GM21717 (cell line): ENCODE results near the gene CORO2B.

Source experiments
- ATAC-seq: cut with Tn5 transposase; IDR thresholded peaks from one replicate; pipeline ENCODE4 v1.9.1; 2021; ENCODE audit warnings: mild to moderate bottlenecking, moderate library complexity; ENCODE audit not compliant: unreplicated experiment

CORO2B gene

GRCh38 chr15:68696414-68697363, 117.9 kb downstream of the CORO2B start:
- no peak for ATAC-seq

GRCh38 chr15:68697711-68698690, 119.2 kb downstream of the CORO2B start:
- ATAC-seq: no peak

- no peak for ATAC-seq
These were observed 119.9 kb downstream of the CORO2B start for GRCh38 chr15:68698708-68699107.

DNA sequence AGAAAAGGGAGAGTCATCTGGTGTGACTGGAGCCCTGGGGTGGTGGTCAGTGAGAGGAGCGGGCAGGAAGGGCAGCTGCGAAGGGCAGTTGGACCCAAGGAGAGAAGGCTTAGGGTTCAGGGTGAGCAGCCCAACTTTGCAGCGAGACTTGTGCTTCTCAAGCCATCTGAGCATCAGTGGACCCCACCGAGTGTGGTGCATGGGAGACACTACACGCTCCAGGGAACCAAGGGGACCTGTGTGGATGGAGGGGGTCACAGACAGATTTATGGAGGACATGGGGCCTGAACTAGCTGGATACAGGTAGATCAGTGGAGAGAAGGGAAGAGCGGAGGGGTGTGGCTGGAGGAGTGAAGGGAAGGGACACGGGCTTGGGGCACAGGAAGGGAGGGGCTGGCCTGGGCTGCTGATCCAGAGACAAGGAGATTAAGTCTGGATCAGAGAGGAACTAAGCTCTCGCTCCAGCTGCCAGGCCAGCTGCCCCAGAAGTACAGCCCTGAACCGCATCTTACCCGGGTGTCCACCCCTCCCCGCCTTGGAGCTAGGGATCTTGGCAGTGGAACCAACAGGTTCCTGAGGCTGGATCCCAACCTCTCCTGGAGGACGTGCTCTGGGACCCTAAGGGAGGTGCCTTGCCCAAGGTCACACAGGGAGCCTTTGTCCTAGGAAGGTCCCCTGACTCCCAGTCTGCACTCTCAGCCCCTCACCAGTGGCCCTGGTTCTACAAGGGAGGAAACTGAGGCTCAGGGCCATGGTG, 120.5 kb downstream of the CORO2B start:
- no peak for ATAC-seq

DNA sequence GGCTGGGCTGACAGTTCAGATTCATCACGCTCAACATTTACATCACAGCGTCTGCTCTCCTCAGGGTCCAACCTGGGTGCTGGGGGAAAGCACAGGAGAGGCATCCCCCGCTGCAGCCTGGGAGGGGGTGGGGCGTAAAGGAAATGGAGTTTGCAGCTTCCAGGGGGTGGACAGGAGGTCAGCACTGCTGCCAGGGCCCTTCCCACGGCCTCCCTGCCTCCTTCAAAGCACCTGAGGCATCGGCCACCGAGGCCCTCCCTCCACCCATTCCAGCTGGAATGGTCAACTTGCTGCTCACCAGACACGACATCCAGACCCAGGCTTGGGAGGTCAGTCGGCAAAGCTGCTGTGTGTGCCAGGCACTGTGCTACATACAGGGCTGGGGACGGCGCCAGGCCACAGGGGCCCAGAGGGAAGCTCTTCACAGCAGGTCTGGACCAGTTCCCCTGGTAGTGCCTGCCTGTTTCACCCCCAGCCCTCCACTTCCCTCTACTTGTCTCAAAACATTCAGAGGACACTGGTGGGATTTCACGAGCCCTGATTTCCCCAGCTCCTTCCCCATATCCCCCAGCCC, 121.2 kb downstream of the CORO2B start:
- ATAC-seq: no peak

DNA sequence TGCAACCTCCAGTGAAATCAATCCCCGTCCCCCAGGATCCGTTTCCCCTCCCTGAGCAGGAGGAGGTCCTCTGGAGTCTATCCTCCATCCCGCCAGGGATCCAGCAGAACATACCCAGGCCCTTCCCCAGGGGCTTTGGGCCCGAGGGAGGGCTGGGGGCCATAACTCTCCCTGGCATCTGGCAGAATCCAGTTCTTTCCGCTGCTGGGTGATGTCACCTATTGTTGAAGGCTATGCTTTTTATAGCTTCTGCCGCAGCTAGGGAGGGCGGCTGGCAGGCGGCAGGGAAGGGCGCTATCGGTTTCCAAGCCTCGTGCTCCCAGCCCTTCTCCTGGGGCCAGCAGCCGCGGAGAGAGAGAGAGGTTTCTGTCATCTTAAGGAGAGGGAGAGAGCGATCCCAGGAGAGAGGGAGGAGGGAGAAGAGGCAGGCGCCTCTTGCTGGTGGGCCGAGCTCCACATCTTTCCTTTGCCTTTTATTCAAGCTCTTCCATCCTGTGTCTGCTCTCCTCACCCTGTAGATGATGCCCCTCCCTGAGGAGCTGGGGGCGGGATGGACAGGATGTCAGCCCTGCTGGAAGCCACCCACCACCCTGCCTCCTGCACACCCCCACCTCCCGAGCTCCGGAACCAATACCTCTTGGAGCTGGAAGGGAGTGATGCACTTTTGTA, 121.8 kb downstream of the CORO2B start:
- no peak for ATAC-seq

DNA sequence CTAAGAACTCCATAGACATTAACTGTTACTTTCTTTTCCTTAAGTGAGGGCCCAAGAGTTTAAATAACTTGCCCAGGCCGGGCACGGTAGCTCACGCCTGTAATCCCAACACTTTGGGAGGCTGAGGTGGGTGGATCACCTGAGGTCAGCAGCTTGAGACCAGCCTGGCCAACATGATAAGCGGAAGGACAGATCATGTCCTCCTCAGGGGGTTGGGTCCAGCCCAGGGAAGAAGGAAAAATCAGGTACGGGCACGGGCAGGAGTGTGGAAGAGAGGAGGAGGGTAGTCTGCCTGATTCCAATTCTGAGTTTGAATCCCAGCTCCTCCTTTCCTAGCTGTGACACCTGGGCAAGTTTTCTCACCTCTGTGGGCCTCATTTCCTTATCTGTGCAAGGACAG, 123.1 kb downstream of the CORO2B start:
- ATAC-seq: no peak

- no peak for ATAC-seq
These were observed 125.8 kb downstream of the CORO2B start for GRCh38 chr15:68704496-68705021.

GRCh38 chr15:68706256-68706655, 127.5 kb downstream of the CORO2B start:
- ATAC-seq: no peak

DNA sequence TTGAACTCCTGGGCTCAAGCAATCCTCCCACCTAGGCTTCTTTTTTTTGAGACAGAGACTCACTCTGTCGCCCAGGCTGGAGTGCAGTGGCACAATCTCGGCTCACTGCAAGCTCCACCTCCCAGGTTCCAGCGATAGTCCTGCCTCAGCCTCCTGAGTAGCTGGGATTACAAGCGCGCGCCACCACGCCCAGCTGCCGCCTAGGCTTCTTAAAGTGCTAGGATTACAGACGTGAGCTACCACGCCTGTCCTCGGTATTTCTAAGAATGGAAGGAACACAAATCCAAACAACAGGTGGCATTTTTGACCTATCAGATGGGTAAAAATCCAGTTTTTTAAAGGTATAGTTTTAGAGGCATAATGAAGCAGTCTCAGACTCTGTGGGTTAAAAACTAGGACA, 128.1 kb downstream of the CORO2B start:
- no peak for ATAC-seq

DNA sequence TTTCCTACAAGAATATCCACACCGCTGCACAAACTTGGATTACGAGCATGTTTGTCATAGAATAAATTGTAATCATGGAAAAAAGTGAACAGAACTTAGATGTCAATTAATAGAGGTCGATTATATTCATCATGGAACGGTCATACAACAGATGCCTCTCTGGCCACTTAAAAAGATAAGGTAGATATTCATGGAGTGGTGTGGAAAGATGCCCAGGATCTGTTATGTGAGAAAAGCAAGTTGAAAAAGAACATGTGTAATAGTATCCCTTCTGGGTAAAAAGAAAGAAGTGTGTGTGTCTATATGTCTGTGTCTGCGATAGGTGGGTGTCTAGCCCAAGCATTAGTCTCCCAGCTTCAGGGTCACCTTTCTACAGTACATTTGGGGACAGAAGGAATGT, 128.6 kb downstream of the CORO2B start:
- ATAC-seq: no peak

- no peak for ATAC-seq
These were observed 131.1 kb downstream of the CORO2B start for GRCh38 chr15:68709876-68710275.

GRCh38 chr15:68710536-68710935, 131.7 kb downstream of the CORO2B start:
- no peak for ATAC-seq

DNA sequence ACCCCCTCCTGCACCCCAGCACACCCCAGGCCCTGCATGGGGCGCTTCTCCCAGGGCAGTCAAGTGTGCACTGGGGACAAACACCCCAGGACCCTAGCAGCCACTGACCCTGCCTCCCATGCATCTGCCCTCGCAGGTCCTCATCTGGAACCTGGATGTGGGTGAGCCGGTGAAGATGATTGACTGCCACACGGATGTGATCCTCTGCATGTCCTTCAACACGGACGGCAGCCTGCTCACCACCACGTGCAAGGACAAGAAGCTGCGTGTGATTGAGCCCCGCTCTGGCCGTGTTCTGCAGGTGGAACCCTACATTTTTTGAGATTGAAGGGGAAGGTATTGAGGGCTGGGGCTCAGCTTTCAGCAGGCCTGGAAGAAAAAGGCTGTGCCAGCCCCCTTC, 132.6 kb downstream of the CORO2B start:
- no peak for ATAC-seq

DNA sequence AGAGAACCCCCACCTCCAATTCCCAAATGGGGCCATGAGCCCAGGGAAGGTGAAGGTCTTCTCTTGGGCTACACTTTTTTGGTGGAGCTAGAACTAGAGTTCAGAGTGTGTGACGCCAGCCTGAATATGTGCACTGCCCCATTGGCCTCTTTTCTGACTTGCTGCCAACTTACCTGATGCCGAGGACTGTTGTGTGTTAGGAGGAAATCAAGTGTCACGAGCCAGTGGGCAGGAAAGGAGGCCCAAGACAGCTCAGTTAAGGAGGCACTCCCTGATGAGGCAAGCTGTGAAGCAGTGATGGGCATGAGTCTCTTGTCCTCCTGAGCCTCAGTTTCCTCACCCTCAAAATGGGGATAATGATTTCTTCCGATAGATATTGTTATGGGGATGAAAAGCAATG, 134.1 kb downstream of the CORO2B start:
- no peak for ATAC-seq

- ATAC-seq: no peak
These were observed 135.1 kb downstream of the CORO2B start for GRCh38 chr15:68713874-68714273.

DNA sequence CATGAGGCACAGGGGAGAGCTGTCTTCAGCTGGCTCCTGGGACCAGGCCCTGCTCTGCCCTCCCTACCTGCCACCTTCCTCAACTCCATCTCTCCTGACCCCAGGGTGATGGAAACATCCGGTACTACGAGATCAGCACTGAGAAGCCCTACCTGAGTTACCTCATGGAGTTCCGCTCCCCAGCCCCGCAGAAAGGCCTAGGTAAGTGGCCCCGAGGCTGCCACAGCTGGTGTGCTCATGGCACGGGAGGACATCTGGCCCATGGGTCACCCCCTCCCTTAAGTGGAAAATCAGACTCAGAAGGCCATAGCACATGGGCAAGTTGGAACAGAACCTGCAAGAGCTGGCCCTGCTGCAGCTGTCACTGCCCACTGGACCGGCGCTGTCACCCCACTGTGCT, 136.3 kb downstream of the CORO2B start:
- ATAC-seq: no peak

- no peak for ATAC-seq
These were observed 139.2 kb downstream of the CORO2B start for GRCh38 chr15:68717951-68718350.

GRCh38 chr15:68718468-68718867, 139.7 kb downstream of the CORO2B start:
- no peak for ATAC-seq

GRCh38 chr15:68719051-68719450, 140.3 kb downstream of the CORO2B start:
- ATAC-seq: no peak
